ENCODE results near the gene KASH5. TPM values are rescaled to one million over a fixed set of nuclear protein-coding genes. Genes with fewer than 3 reads are reported as not detected.
"Not testable (repeated sequence)": the region's sequence is repeated elsewhere in the genome, so short reads cannot be mapped to it uniquely, and the experiment has no call there.

KASH5 gene
- total RNA-seq, 1 donor from 2014 or later: 1.7 TPM

DNA sequence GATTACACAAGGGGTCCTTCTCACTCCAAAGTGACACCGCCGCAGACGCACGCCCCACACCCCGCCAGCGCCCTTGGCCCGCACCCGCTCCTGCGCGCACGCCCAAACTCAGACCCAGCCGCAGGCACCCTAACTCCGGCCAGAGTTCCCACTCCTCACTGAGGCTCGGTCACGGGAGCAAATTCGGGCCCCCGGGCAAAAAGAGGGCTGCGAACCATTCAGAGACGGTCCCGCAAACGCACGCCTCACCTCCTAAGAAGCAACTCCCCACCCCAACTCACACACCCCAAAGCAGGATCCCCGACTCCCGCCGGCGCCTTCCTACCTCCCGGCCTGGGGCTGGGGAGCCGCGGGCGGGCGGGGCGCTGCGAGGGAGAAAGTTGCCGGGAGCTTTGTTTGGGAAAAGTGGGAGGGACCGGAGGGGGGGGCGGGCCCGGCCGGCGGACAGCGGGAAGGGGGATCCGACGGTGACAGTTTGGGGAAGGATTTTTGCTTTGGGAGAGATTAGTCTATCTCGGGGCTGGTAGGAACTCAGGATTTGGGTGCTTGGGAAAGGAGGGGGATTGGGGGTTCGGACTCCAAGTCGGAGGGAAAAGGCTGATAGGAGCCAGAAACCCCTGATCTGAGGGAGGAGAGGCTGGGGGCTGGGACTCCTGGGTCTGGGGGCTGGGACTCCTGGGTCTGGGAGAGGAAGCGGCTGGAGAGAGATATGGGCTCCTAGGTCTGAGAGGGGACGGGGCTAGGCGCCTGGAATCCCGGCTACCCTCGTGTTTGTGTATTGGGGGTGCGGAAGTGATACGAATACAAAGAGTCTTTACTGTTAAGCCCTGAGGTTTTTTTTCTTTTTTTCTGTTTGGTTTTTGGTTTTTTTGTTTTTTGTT is 25.8 kb upstream of the KASH5 start, which contains the start of gene TEAD2:
Gene TEAD2, minus strand, starts transcription at position 369 of the 881 bp plus-strand sequence. CDS start 2,341 bp downstream, outside the sequence.
- DNase-seq (ENCODE audit: low spot score): peak; percentile 79

GRCh38 chr19:49362929-49363267 is 25.2 kb upstream of the KASH5 start:
- DNase-seq (ENCODE audit: low spot score): peak; percentile 66

DNA sequence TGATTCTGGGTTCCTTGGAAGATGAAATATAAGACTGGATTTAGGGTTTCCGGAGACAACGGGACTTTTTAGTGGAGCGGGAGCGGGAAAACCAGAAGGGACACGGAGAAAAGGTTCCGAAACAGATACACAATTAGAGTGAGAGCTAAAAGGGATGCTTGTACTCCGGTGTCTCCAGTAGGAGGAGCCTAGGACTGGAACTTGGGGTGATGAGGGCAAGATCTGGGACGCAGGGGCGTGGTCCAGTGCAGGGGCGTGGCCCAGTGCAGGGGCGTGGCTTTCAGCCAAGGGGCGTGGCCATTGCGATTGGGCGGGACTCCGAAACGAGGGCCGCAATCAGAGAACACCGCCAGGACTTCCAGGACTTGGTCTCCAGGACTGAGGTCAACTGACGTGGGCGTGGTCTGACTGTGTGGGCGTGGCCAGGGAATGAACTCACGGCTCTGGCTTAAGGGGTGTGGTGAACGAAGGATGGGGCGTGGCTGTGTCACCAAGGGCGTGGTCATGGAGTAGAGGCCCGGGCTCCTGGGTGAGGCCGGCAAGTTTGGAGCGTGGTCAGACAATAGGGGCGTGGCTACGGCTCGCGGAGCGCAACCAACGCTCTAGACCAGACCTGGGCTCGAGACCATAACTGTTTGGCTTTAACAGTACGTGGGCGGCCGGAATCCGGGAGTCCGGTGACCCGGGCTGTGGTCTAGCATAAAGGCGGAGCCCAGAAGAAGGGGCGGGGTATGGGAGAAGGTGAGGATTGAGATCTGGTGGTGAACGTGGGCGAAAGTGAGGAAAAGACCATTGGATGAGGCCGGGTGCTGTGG is 24.6 kb upstream of the KASH5 start, which contains the start of gene DKKL1:
Gene DKKL1, plus strand, starts transcription at position 610 of the 815 bp plus-strand sequence. Its CDS starts 122 bp downstream, at position 732.
- peak; percentile 97 for DNase-seq (ENCODE audit: low spot score)

GRCh38 chr19:49364083-49364737 is 23.8 kb upstream of the KASH5 start:
- DNase-seq (ENCODE audit: low spot score): no peak

GRCh38 chr19:49366110-49366509 is 21.9 kb upstream of the KASH5 start:
- DNase-seq (ENCODE audit: low spot score): no peak

GRCh38 chr19:49368711-49369358 is 19.2 kb upstream of the KASH5 start:
- DNase-seq (ENCODE audit: low spot score): no peak

DNA sequence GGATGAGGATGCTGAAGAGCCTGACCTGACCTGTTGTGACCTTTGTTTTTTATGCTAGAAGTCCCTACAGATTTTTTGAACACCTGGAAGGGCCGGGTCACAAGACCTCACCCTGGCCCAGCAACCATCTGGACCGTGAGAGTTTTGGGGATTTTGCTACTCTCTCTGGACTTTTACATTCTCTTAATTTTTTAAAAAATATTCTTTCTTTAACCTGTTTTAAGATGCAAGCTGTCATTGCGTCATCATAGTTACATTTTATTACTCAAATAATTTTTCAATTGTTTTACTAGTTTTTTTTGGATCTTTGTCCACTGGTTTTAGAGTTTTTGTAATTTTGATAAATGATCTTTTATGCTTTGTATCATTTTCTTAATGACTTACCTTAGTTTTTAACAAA is 16.9 kb upstream of the KASH5 start:
- DNase-seq (ENCODE audit: low spot score): no peak

GRCh38 chr19:49373174-49373573 is 14.9 kb upstream of the KASH5 start:
- DNase-seq (ENCODE audit: low spot score): not testable (repeated sequence)

DNA sequence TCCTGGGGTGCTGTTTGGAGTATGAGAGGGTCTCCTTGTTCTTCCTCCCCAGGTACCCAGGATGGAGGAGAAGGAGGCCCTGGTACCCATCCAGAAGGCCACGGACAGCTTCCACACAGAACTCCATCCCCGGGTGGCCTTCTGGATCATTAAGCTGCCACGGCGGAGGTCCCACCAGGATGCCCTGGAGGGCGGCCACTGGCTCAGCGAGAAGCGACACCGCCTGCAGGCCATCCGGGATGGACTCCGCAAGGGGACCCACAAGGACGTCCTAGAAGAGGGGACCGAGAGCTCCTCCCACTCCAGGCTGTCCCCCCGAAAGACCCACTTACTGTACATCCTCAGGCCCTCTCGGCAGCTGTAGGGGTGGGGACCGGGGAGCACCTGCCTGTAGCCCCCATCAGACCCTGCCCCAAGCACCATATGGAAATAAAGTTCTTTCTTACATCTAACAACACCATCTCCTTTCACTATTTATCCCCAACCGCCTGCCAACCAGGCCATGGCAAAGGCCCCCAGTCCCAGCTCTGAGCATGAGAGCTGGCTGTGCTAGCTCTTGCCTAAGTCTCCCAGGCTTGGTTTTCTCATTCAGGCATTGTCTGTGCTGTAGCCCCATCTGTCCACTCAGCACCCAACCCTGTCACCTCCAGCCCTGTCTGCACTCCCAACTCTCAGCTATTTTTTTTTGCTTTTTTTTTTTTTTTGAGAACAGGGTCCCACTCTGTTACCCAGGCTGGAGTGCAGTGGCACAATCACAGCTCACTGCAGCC is 13.2 kb upstream of the KASH5 start:
- no peak for DNase-seq (ENCODE audit: low spot score)

GRCh38 chr19:49378512-49378911 is 9.5 kb upstream of the KASH5 start:
- DNase-seq (ENCODE audit: low spot score): no peak

GRCh38 chr19:49380391-49380790 is 7.7 kb upstream of the KASH5 start:
- DNase-seq (ENCODE audit: low spot score): no peak

- DNase-seq (ENCODE audit: low spot score): no peak
These were observed 5.4 kb upstream of the KASH5 start for GRCh38 chr19:49382639-49383038.

DNA sequence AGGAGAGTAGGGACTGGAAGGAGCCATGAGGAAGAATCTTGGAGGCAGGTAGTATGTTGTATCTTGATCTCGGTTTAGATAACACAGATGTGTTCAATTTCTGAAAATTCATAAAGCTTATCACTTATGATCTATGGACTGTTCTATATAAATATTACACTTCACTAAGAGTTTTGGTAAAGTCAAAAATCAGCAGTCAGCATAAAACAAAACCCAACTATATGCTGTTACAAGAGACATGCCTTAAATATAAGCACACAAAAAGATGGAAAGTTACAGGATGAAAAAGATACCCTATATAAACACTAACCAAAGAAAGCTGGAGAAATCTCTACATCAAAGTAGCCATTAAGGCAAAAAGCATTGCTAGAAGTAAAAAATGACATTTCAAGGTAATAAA is 4.5 kb upstream of the KASH5 start:
- DNase-seq (ENCODE audit: low spot score): no peak

DNA sequence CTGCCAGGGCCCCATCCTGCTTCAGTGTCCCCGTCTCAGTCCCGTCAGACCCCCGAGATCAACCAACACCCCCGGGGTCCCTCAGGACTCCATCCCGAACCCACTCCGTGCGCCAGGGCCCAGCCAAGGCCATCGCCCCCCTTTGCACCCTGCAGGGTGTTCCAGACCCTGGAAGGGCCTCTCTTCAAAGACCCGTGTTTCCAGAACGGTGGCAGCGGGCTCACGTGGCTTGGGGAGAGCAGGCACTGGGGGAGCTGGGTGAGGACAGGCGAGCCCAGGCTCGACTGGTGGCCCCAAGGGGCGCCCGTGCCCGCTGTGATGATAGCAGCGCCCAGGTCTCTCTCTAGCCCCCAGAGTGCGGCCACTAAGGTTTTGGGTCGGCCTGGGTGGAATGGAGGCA is 1.4 kb downstream of the KASH5 start:
- no peak for DNase-seq (ENCODE audit: low spot score)

DNA sequence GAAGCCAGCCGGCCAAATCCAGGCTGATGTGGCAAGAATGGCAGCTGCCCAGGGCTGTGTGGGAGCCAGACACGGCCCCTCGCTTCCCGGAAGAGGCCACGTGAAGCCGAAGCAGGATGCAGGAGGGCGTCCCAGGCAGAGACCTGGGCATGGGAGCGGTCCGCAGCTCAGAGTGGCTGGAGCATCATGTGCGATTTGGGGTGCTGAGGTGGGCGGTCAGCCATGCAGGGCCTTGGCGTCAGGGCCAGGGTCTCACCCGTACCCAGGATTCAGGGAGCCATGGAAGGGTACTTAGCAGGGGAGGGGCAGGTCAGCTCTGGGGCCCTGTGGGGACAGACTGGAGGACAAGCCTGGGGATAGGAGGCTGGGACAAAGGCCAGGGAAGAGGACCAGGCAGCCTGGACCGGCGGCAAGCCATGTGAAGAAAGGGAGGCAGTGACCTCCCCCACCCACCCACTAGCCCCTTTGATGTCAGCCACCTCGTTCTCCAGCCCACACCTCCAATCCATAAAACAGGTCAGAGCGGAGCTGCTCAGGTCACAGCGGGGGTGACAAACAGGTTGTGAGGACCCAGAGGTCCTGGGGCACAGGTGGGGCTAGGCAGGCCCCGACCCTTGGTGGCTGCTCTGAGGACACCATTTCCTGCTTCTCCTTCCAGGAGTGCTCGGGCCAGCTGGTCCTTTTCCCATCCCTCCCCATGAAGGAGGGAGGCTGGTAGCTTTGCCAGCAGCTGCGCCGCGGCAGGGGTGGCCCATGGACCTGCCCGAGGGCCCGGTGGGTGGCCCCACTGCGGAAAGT is 2.3 kb downstream of the KASH5 start:
- DNase-seq (ENCODE audit: low spot score): no peak

DNA sequence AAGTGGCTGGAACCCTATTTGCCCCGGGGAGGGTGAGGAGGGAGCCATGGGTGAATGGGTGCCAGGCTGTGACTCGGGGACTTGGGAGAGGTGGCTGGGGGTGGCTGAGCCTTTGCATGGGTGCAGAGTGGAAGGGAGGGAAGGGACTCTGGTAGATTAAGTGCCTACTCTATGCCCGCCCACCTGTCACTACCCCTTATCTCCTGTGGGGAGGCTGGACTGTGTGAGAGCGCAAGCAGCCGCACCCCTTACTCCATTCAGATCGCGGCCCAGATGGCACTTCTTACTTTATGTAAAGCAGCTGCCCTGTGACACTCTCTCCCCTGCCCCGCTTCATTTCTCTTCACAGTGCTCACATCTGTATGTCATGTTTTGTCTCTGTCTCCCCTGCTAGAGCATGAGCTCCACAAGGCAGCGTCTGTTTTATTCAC is 2.9 kb downstream of the KASH5 start:
- DNase-seq (ENCODE audit: low spot score): no peak

DNA sequence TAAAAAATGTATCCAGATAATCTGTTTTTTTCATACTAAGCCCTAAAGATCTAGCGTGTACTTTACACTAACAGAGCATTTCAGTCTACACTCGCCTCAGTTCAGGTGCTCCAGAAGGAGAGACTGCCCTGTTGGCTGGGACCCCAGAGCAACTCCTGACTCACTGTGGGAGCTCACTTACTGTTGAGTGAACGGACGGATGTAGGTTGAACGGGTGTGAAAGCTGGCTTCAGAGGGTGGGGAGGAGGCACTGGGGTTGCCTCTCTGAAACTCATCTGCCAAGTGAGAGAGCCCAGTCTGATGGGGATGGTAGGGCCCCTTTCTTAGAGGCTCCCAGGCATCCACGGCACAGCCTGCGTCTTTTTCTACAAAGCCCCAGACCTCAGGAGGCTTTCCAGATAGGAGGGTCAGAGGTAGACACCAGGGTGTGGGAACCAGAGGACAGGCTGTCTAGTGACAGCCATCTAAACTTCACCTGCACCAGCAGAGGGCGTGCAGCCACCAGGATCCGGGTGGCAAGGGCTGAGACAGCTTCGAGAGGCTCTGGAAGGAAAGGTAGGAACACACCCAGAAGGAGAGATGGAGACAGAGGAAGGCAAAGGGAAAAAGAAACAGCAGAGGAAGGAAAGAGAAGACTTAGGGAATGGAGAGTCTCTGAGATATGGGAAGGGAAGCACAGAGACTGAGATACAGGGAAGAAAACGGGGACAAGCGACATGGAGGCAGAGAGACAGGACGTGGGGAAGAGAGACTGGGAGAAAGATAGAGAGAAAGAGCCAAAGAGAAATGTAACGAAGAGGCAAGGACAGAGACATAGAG is 3.7 kb downstream of the KASH5 start:
- peak; percentile 75 for DNase-seq (ENCODE audit: low spot score)

DNA sequence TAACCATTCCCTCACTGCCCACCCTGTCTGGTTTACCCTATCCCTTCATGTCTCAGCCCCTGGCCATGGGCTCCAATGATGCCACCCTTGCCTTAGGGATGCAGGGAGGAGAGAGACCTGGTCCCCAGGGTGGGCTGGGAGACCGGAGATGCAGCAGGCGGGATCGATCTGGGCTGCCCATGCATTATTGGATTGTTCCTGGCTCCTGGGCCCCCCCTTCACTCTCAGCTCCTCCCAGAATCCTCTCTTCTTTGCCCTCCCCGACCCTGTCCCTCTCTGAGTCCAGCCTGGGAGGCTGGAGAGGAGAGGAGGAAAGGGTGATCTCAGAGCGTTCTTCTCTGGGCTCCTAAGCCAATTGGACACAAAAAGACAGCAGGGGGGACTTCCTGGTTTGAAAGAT is 5.8 kb downstream of the KASH5 start:
- no peak for DNase-seq (ENCODE audit: low spot score)
